ENCODE results near the gene RGS5. TPM values are rescaled to one million over a fixed set of nuclear protein-coding genes. Genes with fewer than 3 reads are reported as not detected.

The RGS5 gene
- total RNA-seq, 1 experiment from 2014 or later, result 4.6 TPM

GRCh38 chr1:163102590-163102989, 100.1 kb downstream of the RGS5 start:
- intact Hi-C loops (cut with micrococcal nuclease), result no loop called here
- CTCF ChIA-PET, result no interaction called here

More at GRCh38 chr1:163102590-163102989, 100.1 kb downstream of the RGS5 start:
- Histone ChIP-seq H3K9me2 (ENCODE audit: insufficient read depth) (no peaks in the 10 kb centered on the region), H3K9me3 (ENCODE audit: control insufficient read depth in 1 of 2, insufficient read depth in 1 of 2, low read depth in 1 of 2, low read length in 2 of 2) (no peaks in the 10 kb centered on the region), H3K4me2 (ENCODE audit: low read length) (no peak overlapping the region), H3K27ac (ENCODE audit: low read depth, low read length) (no peak overlapping the region), H3K36me3 (ENCODE audit: control insufficient read depth in 1 of 2, insufficient read depth in 2 of 2, low read length in 2 of 2) (no peaks in the 10 kb centered on the region), H4K20me1 (ENCODE audit: insufficient read depth) (no peaks in the 10 kb centered on the region), H3K27me3 (ENCODE audit: insufficient read depth, low read length) (no peaks in the 10 kb centered on the region), H2AFZ (ENCODE audit: low read depth, low read length, poor library complexity, severe bottlenecking) (no peak overlapping the region), H3K4me3 (replicated peaks in 1 of 2; ENCODE audit: low read depth in 1 of 2, low read length in 2 of 2) (no peak overlapping the region), H3K4me1 (ENCODE audit: control insufficient read depth in 1 of 2, insufficient read depth in 2 of 2, low read length in 2 of 2) (no peaks in the 10 kb centered on the region), H3K79me2 (ENCODE audit: insufficient read depth, low read length) (no peaks in the 10 kb centered on the region), H3K9ac (ENCODE audit: low read length) (no peak overlapping the region)
- ATAC-seq, result no peak
- DNase-seq (ENCODE audit: low read depth, low spot score), result no peak
- BruUV-seq (replicated peaks), result no TSS peak
- RAD21 ChIA-PET (ENCODE audit: low non-redundant PET in 1 of 2, low total read pairs in 2 of 2, uncharacterized antibody in 2 of 2, unreplicated experiment in 2 of 2), result no interaction called here
- TF ChIP-seq ZNF274 (IDR thresholded peaks at IDR 0.05; ENCODE audit: low read depth, low read length) (no peak), EGR1 (IDR thresholded peaks at IDR 0.05; ENCODE audit: low read depth) (no peak), POLR2A (IDR thresholded peaks at IDR 0.05; ENCODE audit: borderline replicate concordance, extremely low read depth, insufficient read depth, insufficient read length) (no peak), JUND (IDR thresholded peaks at IDR 0.05) (no peak), SP1 (IDR thresholded peaks at IDR 0.05; ENCODE audit: low read depth) (no peak), ATF3 (IDR thresholded peaks at IDR 0.05) (no peak), TCF7L2 (IDR thresholded peaks at IDR 0.05; ENCODE audit: borderline replicate concordance, extremely low read depth, insufficient read depth, insufficient read length) (no peak), ELF1 (IDR thresholded peaks at IDR 0.05; ENCODE audit: borderline replicate concordance, low read depth) (no peak), SIN3A (IDR thresholded peaks at IDR 0.05; ENCODE audit: low read depth) (no peak), YY1 (IDR thresholded peaks at IDR 0.05; ENCODE audit: extremely low read depth, insufficient replicate concordance, low read depth, low read length) (no peak), CTCF (IDR thresholded peaks at IDR 0.05 in 2 of 3, conservative IDR thresholded peaks at IDR 0.05 in 1 of 3; ENCODE audit: borderline replicate concordance in 1 of 3, insufficient read depth in 1 of 3, low read depth in 2 of 3, low read length in 2 of 3) (no peak), EZH2 (IDR thresholded peaks at IDR 0.05) (no peak), CBX3 (IDR thresholded peaks at IDR 0.05; ENCODE audit: low read depth) (no peak), POLR2AphosphoS5 (IDR thresholded peaks at IDR 0.05; ENCODE audit: low read depth, low read length) (no peak), EZH2phosphoT487 (IDR thresholded peaks at IDR 0.05; ENCODE audit: borderline replicate concordance) (no peak)
- POLR2A ChIA-PET, result no interaction called here

All from HCT116 (cell line).